GM19193 (cell line): Measurements from ENCODE around the gene MCF2L2.

ENCODE experiments used
- POLR2A ChIP-seq: IDR thresholded peaks from 4 replicates; pipeline ENCODE4 v1.6.1; 2011; ENCODE audit not compliant: insufficient read depth, insufficient read length; ENCODE audit errors: extremely low read depth

Gene MCF2L2

GRCh38 chr3:183193762-183194689, 234.4 kb downstream of the MCF2L2 start:
- no peak for TF ChIP-seq POLR2A

GRCh38 chr3:183192650-183193300, 235.6 kb downstream of the MCF2L2 start:
- TF ChIP-seq POLR2A = no peak

GRCh38 chr3:183189641-183190040, 238.8 kb downstream of the MCF2L2 start:
- no peak for TF ChIP-seq POLR2A

- TF ChIP-seq POLR2A = no peak
Measured at GRCh38 chr3:183188895-183189462, 239.4 kb downstream of the MCF2L2 start.

GRCh38 chr3:183185696-183186095, 242.7 kb downstream of the MCF2L2 start:
- no peak for TF ChIP-seq POLR2A

- no peak for TF ChIP-seq POLR2A
Measured at GRCh38 chr3:183182732-183183610, 245.4 kb downstream of the MCF2L2 start.

- TF ChIP-seq POLR2A = no peak
Measured at GRCh38 chr3:183182073-183182472, 246.3 kb downstream of the MCF2L2 start.

- no peak for TF ChIP-seq POLR2A
Measured at GRCh38 chr3:183181606-183182005, 246.8 kb downstream of the MCF2L2 start.

GRCh38 chr3:183180784-183181295, 247.6 kb downstream of the MCF2L2 start:
- TF ChIP-seq POLR2A = no peak

- no peak for TF ChIP-seq POLR2A
Measured at GRCh38 chr3:183180110-183180783, 248.2 kb downstream of the MCF2L2 start.

- TF ChIP-seq POLR2A = no peak
Measured at GRCh38 chr3:183178833-183179549, 249.4 kb downstream of the MCF2L2 start.

- TF ChIP-seq POLR2A = no peak
Measured at GRCh38 chr3:183178512-183178832, 249.9 kb downstream of the MCF2L2 start.

GRCh38 chr3:183172051-183172639, 256.3 kb downstream of the MCF2L2 start:
- no peak for TF ChIP-seq POLR2A
